ENCODE measurements around the gene PDF.

Gene PDF

GRCh38 chr16:69277413-69277812 lies 53.0 kb downstream of the PDF start:
- DNase-seq (ENCODE audit: low spot score), result no peak
